Measurements from ENCODE around the gene AGMO.
A peak's percentile ranks its signal among the peaks of the same experiment; 100 is the strongest.

The AGMO gene

DNA sequence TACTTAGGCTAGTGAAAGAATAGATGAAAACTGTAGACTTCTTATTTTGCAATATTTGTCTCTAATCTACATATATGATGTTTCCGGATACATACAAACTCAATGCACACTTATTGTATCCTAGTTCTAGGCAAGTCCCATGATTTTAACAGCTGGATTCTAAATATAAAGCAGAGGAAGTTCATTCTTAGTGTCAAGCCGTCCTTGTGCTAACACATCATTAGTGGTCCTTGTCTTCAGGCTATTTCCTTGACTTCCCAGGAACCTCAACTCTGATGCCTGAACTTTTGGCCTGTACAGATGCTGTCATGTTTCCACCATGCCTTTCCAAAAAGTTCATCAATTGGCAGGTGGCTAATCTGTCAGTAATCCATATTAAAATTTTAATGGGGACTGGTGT lies 357.4 kb downstream of the AGMO start:
- DNase-seq = no peak

- no peak for DNase-seq
These were observed 362.3 kb downstream of the AGMO start for GRCh38 chr7:15199482-15199881.

GRCh38 chr7:15197042-15197977 lies 364.5 kb downstream of the AGMO start:
- DNase-seq = no peak

DNA sequence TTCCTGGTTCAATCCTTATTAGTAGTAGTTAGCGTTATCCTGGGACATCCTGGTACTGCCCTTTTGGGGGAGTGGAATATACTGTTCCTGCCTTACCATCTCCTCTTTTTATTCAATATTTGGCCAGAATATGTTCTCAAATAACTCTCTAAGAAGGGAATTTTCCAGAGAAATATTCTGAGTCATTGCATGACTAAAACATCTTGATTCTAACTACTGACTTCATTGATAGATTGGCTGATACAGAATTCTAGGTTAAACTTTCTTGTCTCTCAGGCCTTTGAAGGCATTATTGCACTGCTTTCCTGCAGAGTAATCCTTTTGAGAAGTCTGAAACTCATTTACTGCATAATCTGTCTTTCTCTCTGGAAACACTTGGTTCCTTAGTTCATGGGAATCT lies 383.8 kb downstream of the AGMO start:
- DNase-seq = no peak

- no peak for DNase-seq
These were observed 385.7 kb downstream of the AGMO start for GRCh38 chr7:15176089-15176488.

- no peak for DNase-seq
These were observed 386.7 kb downstream of the AGMO start for GRCh38 chr7:15175152-15175551.

- DNase-seq = no peak
These were observed 387.3 kb downstream of the AGMO start for GRCh38 chr7:15174485-15174884.

GRCh38 chr7:15168489-15168888 lies 393.3 kb downstream of the AGMO start:
- DNase-seq = no peak

- DNase-seq = no peak
These were observed 393.9 kb downstream of the AGMO start for GRCh38 chr7:15167912-15168311.

DNA sequence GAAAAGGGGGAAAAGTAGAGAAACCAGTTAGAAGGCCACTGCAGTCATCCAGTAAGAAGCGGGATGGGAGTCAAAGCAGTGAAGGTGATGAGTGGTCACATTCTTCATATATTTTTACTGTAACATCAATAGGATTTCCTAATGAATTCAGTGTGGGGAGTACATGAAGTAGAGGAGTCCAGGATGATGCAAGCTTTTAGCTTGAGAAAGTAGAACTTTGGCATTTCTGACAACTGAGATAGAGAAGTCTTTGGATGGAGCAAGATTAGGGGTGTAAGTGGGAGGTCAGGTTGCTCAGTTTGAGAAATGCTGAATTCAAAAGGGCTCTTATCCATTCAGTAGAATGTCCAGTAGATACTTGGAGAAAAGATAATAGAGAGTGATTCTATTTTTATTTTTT lies 395.2 kb downstream of the AGMO start:
- DNase-seq = peak; percentile 80

DNA sequence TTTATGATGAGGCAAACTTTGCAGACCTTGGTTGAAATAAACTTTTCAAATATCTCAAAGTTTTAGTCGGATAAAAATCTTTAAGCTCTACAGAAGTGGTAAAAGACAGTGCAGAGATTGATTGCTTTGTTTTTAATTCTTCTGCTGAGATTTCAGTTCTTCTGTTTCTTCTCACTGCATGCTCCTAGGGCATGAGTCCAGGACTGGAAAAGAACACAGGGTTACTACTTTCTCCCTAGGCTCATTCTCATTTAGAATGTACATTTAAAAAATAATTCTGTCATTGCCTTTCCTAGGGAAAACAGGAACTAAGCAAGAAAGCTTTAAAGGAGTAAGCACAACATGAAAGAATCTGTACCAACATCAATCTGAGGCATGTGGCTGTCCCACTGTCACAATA lies 402.6 kb downstream of the AGMO start:
- DNase-seq = no peak

DNA sequence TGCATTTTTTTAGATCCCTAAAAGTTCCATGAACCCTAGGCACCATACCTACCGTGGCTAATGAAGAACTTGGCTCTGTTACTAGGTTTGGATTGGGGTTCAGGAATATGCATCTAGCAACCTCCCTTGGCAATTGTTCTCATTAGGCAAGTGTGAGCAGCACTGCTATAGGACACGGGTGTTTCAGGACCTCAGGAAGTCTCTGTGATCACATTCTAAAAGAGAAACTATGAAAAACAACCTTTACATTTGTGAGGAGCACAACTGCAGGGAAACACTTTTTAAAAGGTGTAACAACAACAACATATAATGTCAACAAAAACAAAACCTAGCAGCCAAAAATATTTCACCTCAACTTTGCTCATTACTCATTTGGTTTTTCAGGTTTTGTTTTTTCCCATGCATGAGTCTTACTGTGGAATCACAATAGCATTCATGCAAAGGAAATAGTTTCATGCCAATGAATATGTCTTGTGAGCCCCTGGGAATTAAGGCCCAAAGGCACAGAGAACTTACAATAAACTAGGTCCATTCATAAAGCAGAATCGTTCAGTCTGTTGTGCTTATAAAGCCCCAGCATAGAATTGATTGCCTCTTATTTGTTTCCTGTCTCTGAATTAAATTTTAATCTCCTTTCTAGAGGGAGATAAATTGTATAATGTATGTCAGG lies 403.5 kb downstream of the AGMO start:
- DNase-seq = no peak
